ENCODE data around the gene ARID1A.
"Not testable (repeated sequence)": the region's sequence is repeated elsewhere in the genome, so short reads cannot be mapped to it uniquely, and the experiment has no call there.

ARID1A gene

GRCh38 chr1:26797627-26798026 is 101.8 kb downstream of the ARID1A start:
- Histone ChIP-seq H3K27ac (ENCODE audit: low read depth, low read length) (peak overlapping the region; percentile 12), H3K79me1 (ENCODE audit: low read length) (peaks cover 8% of the 10 kb centered on the region), H3K79me2 (ENCODE audit: control insufficient read depth, insufficient read depth, low read length, poor library complexity) (no peaks in the 10 kb centered on the region), H3K14ac (ENCODE audit: low read length) (no peak overlapping the region), H3K4me1 (ENCODE audit: control insufficient read depth in 1 of 2, insufficient read depth in 2 of 2, low read length in 2 of 2) (peaks cover 7 to 16% of the 10 kb centered on the region in 2 experiments), H3K4me2 (ENCODE audit: low read length) (no peak overlapping the region), H3K9me3 (ENCODE audit: insufficient read depth, low read depth, low read length) (no peaks in the 10 kb centered on the region), H4K91ac (ENCODE audit: low read depth, low read length) (no peak overlapping the region), H4K8ac (ENCODE audit: low read depth, low read length) (no peak overlapping the region), H2BK120ac (ENCODE audit: insufficient read depth, low read length, poor library complexity) (no peak overlapping the region), H3K4ac (ENCODE audit: low read depth, low read length) (no peak overlapping the region), H3K23ac (ENCODE audit: low read length) (no peak overlapping the region), H2AK5ac (ENCODE audit: low read length) (no peak overlapping the region), H2BK12ac (ENCODE audit: low read length) (no peak overlapping the region), H3K18ac (ENCODE audit: low read length) (no peak overlapping the region), H3K4me3 (ENCODE audit: low read depth, low read length) (no peak overlapping the region), H2BK5ac (ENCODE audit: low read depth, low read length, poor library complexity) (no peak overlapping the region), H3K9ac (ENCODE audit: low read length) (no peak overlapping the region), H2AFZ (ENCODE audit: insufficient read depth, low read length, poor library complexity) (no peak overlapping the region), H4K12ac (ENCODE audit: low read depth, low read length) (no peak overlapping the region), H3K36me3 (ENCODE audit: control insufficient read depth in 1 of 2, insufficient read depth in 2 of 2, low read length in 2 of 2) (peaks cover 9 to 12% of the 10 kb centered on the region in 2 experiments), H3K27me3 (ENCODE audit: insufficient read depth, low read length) (no peaks in the 10 kb centered on the region)
- DNase-seq = no peak
- no CpG with 5 or more reads among the region's 2 CpGs for WGBS (ENCODE audit: extremely low coverage, insufficient coverage, insufficient read length)

- Histone ChIP-seq H2BK120ac (ENCODE audit: insufficient read depth, low read length, poor library complexity) (peak overlapping the region; percentile 62), H2BK5ac (ENCODE audit: low read depth, low read length, poor library complexity) (peak overlapping the region; percentile 69), H3K18ac (ENCODE audit: low read length) (peak overlapping the region; percentile 27), H3K9me3 (ENCODE audit: insufficient read depth, low read depth, low read length) (no peaks in the 10 kb centered on the region), H3K36me3 (ENCODE audit: control insufficient read depth in 1 of 2, insufficient read depth in 2 of 2, low read length in 2 of 2) (peaks cover 3 to 5% of the 10 kb centered on the region in 2 experiments), H3K79me1 (ENCODE audit: low read length) (peaks cover 8% of the 10 kb centered on the region), H3K79me2 (ENCODE audit: control insufficient read depth, insufficient read depth, low read length, poor library complexity) (no peaks in the 10 kb centered on the region), H4K8ac (ENCODE audit: low read depth, low read length) (peak overlapping the region; percentile 30), H3K27ac (ENCODE audit: low read depth, low read length) (peak overlapping the region; percentile 66), H3K4me2 (ENCODE audit: low read length) (peak overlapping the region; percentile 5), H2AK5ac (ENCODE audit: low read length) (peak overlapping the region; percentile 46), H4K12ac (ENCODE audit: low read depth, low read length) (peak overlapping the region; percentile 26), H2AFZ (ENCODE audit: insufficient read depth, low read length, poor library complexity) (no peak overlapping the region), H2BK12ac (ENCODE audit: low read length) (peak overlapping the region; percentile 65), H3K4me3 (ENCODE audit: low read depth, low read length) (no peak overlapping the region), H3K4me1 (ENCODE audit: control insufficient read depth in 1 of 2, insufficient read depth in 2 of 2, low read length in 2 of 2) (peaks cover 7 to 16% of the 10 kb centered on the region in 2 experiments), H3K4ac (ENCODE audit: low read depth, low read length) (peak overlapping the region; percentile 13), H3K9ac (ENCODE audit: low read length) (no peak overlapping the region), H4K91ac (ENCODE audit: low read depth, low read length) (peak overlapping the region; percentile 72), H3K27me3 (ENCODE audit: insufficient read depth, low read length) (no peaks in the 10 kb centered on the region), H3K23ac (ENCODE audit: low read length) (no peak overlapping the region), H3K14ac (ENCODE audit: low read length) (peak overlapping the region; percentile 50)
- no CpG with 5 or more reads among the region's 5 CpGs for WGBS (ENCODE audit: extremely low coverage, insufficient coverage, insufficient read length)
- DNase-seq = peak; percentile 21 to 46
These were observed 103.8 kb downstream of the ARID1A start for GRCh38 chr1:26799479-26800142.

GRCh38 chr1:26803932-26804331 is 108.1 kb downstream of the ARID1A start:
- H2BK12ac ChIP-seq (ENCODE audit: low read length); H3K27me3 ChIP-seq (ENCODE audit: insufficient read depth, low read length); H3K9ac ChIP-seq (ENCODE audit: low read length); H3K18ac ChIP-seq (ENCODE audit: low read length); H3K27ac ChIP-seq (ENCODE audit: low read depth, low read length); H3K14ac ChIP-seq (ENCODE audit: low read length); H3K79me2 ChIP-seq (ENCODE audit: control insufficient read depth, insufficient read depth, low read length, poor library complexity); H2AFZ ChIP-seq (ENCODE audit: insufficient read depth, low read length, poor library complexity); H3K4me3 ChIP-seq (ENCODE audit: low read depth, low read length); H2AK5ac ChIP-seq (ENCODE audit: low read length); H3K23ac ChIP-seq (ENCODE audit: low read length); H3K4ac ChIP-seq (ENCODE audit: low read depth, low read length); DNase-seq; H2BK120ac ChIP-seq (ENCODE audit: insufficient read depth, low read length, poor library complexity); H4K91ac ChIP-seq (ENCODE audit: low read depth, low read length); H3K4me2 ChIP-seq (ENCODE audit: low read length); H3K9me3 ChIP-seq (ENCODE audit: insufficient read depth, low read depth, low read length); H3K79me1 ChIP-seq (ENCODE audit: low read length); H4K8ac ChIP-seq (ENCODE audit: low read depth, low read length); H4K12ac ChIP-seq (ENCODE audit: low read depth, low read length); H3K36me3 ChIP-seq (ENCODE audit: control insufficient read depth in 1 of 2, insufficient read depth in 2 of 2, low read length in 2 of 2); H2BK5ac ChIP-seq (ENCODE audit: low read depth, low read length, poor library complexity): not testable (repeated sequence)
- no CpG with 5 or more reads among the region's 36 CpGs for WGBS (ENCODE audit: extremely low coverage, insufficient coverage, insufficient read length)
- peaks cover 7 to 10% of the 10 kb centered on the region in 2 experiments for H3K4me1 ChIP-seq (ENCODE audit: control insufficient read depth in 1 of 2, insufficient read depth in 2 of 2, low read length in 2 of 2)

GRCh38 chr1:26810105-26810504 is 114.3 kb downstream of the ARID1A start:
- H3K79me2 ChIP-seq (ENCODE audit: control insufficient read depth, insufficient read depth, low read length, poor library complexity); H3K79me1 ChIP-seq (ENCODE audit: low read length); H3K4me3 ChIP-seq (ENCODE audit: low read depth, low read length); H3K27ac ChIP-seq (ENCODE audit: low read depth, low read length); H3K14ac ChIP-seq (ENCODE audit: low read length); H3K9me3 ChIP-seq (ENCODE audit: insufficient read depth, low read depth, low read length); H3K36me3 ChIP-seq (ENCODE audit: control insufficient read depth in 1 of 2, insufficient read depth in 2 of 2, low read length in 2 of 2); H3K9ac ChIP-seq (ENCODE audit: low read length); H3K23ac ChIP-seq (ENCODE audit: low read length); H3K4me2 ChIP-seq (ENCODE audit: low read length); H4K8ac ChIP-seq (ENCODE audit: low read depth, low read length); H3K4me1 ChIP-seq (ENCODE audit: control insufficient read depth in 1 of 2, insufficient read depth in 2 of 2, low read length in 2 of 2); H4K91ac ChIP-seq (ENCODE audit: low read depth, low read length); H2BK5ac ChIP-seq (ENCODE audit: low read depth, low read length, poor library complexity); H3K18ac ChIP-seq (ENCODE audit: low read length); H2AFZ ChIP-seq (ENCODE audit: insufficient read depth, low read length, poor library complexity); H3K4ac ChIP-seq (ENCODE audit: low read depth, low read length); H2BK12ac ChIP-seq (ENCODE audit: low read length); H2BK120ac ChIP-seq (ENCODE audit: insufficient read depth, low read length, poor library complexity); H2AK5ac ChIP-seq (ENCODE audit: low read length); H3K27me3 ChIP-seq (ENCODE audit: insufficient read depth, low read length); H4K12ac ChIP-seq (ENCODE audit: low read depth, low read length): not testable (repeated sequence)
- DNase-seq = peak; percentile 79 to 95
- no CpG with 5 or more reads among the region's 11 CpGs for WGBS (ENCODE audit: extremely low coverage, insufficient coverage, insufficient read length)

Data from trophoblast cell (in vitro differentiated cells and primary cell).